Right ventricle myocardium inferior (tissue), 1 donor: ENCODE data around the gene ZNF672. TPM values are rescaled to one million over a fixed set of nuclear protein-coding genes. Genes with fewer than 3 reads are reported as not detected.

Source experiments
- ATAC-seq: fragments of 200-7000 bp; cut with Tn5 transposase; one replicate; pipeline ENCODE4 v1.9.1; 2020; ENCODE audit warnings: mild to moderate bottlenecking, moderate library complexity
- DNase-seq: peaks from one replicate; pipeline ENCODE4 v3.0.0; 2021; ENCODE audit errors: missing footprints
- intact Hi-C: fragments of 100-400 bp; cut with DNase I; formaldehyde crosslinking; loops from one replicate; pipeline ENCODE4 v1.11.0; 2022
- total RNA-seq: library from RNA; stranded (reverse); fragmentation: NEBNext Ultra II Directional; extraction: Animal tissue kit (Norgen Biotek cat#: 25700); gene quantifications from one replicate; pipeline ENCODE4 v1.2.1, GENCODE V29; 2021
- donor health status: DM: no; HTN: yes; CAD: no; lungs with severe emphysema.

The ZNF672 gene
- total RNA-seq, 1 donor from 2014 or later = 40.3 TPM

DNA sequence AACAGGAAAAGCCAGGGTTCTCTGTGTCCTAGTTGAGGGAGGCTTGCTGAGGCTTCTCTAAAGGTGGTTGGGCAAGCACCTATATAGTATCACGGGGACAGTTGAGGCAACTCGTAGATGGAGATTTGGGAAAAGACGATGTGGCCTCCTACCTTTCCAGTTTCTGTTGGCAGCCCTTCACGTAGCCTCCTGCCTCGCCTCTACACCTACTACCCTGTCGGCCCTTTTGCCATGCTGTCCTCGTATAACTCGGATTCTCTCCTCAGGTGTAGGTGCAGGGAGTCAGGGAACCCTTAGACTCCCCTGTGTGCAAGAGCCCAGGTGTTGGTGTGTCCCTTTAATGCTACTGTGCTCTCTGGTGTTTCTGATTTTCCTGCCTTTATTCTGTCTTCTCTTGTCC lies 10.6 kb downstream of the ZNF672 start:
- ATAC-seq (no peak), DNase-seq (no peak)
- intact Hi-C loops = no loop called here

DNA sequence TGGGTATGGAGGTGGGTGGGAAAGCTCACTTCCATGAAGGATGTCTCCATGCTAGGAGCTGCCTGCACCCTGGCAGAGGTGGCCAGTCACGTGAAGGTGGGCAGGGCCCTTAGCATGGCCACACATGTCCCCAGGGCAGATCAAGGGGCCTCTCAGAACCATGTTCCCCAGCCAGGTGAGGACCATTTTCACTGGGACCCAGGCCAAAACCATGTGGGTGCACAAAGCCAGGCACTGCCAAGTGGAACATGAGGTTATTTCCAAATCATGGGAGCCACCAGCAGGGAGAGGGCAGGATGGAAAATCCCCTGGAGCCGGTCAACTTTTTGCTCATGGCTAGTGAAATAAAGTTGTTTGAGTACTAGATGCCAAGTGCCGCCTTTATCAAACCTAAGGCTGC lies 11.1 kb downstream of the ZNF672 start:
- intact Hi-C loops = no loop called here
- DNase-seq (no peak), ATAC-seq (no peak)

DNA sequence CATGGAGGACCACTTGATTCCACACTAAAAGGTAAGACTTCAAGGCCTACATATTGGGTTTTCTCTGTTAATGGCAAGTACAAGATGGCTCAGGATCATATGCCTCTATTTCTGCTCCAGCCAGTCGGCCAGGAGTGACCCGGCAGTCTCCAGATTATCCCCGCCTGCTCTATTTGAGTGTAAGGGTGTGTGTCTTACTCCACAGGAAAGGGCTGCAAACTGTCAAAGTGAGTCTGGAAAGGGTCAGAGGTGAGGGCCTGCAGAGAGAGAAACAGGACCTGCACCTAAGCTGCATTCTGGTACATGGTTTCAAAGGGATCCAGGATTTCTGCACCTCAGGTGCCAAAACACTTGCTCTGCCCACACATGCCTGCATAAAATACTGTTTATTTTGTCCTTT lies 11.6 kb downstream of the ZNF672 start:
- ATAC-seq (no peak), DNase-seq (no peak)
- intact Hi-C loops = no loop called here

DNA sequence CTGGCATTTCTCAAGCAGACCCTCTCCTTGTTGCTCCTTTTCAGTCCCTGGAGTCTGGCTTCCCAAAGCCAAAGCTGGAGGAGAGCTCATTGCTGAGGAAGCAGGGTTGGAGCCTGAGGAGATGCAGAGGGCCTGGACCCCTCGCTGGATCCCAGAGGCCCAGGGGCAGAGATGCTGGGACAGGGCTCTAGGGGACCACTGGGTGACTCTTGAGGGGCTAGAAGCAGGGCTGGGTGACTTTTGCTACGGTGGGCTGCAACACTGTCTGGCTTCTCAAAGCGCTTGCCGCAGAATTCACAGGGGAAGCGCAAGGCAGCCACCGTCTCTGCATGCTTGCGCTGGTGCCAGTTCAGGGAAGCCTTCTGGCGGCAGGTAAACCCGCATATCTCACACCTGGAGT lies 12.1 kb downstream of the ZNF672 start:
- DNase-seq = no peak
- intact Hi-C loops = no loop called here
- no peak for ATAC-seq

DNA sequence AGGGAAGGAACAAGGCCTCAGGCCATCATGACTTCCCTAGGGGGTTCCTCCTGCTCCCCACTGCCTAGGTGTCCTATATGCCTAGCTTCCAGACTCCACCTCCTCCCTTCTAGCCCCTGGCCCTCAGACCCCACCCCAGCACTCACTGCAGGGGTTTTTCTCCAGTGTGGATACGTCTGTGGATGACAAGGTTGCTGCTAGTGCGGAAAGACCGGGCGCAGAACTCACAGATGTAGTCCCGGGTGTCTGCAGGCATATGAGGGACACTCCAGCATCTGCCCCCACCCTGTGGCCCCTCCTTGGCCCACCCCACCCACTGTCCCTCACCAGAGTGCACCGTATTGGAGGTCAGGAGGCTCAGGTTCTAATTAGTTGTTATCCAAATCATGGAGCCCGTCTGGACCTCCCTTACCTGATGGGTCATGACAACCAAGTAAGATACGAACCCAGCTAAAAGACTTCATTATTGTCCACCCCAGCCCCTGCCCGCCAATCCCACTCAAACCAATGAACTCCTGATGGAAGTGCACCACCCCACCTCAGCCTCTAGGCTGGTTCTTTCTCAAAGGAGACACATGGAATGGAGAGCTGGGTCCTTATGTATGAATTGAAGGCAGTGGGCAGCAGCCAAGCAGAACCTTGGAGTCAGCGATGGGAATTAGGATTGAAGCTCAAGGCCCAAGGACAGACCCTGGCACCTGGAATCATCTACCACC lies 12.7 kb downstream of the ZNF672 start:
- no peak for ATAC-seq
- intact Hi-C loops = no loop called here

DNA sequence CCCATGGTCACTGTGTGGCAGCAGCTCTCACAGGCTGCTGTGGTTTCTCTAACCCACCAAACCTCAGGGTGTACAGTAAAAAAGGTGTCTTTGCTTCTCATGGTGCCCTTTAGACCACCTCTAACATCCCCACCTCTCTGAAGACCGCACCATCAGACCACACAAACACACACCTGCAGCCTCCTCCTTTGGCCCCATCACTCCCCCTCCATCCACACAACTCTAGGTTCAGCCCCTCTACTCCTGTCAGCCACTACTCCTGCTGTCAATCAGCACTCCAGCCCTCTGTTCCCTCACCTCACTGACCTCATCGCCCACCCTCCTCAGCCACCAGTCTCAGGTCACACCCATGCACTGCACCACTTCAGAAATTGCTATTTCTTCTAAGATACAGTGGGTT lies 13.4 kb downstream of the ZNF672 start:
- DNase-seq (no peak), ATAC-seq (no peak)
- intact Hi-C loops = no loop called here

More for the DNA sequence above, 12.7 kb downstream of the ZNF672 start:
- DNase-seq = no peak

DNA sequence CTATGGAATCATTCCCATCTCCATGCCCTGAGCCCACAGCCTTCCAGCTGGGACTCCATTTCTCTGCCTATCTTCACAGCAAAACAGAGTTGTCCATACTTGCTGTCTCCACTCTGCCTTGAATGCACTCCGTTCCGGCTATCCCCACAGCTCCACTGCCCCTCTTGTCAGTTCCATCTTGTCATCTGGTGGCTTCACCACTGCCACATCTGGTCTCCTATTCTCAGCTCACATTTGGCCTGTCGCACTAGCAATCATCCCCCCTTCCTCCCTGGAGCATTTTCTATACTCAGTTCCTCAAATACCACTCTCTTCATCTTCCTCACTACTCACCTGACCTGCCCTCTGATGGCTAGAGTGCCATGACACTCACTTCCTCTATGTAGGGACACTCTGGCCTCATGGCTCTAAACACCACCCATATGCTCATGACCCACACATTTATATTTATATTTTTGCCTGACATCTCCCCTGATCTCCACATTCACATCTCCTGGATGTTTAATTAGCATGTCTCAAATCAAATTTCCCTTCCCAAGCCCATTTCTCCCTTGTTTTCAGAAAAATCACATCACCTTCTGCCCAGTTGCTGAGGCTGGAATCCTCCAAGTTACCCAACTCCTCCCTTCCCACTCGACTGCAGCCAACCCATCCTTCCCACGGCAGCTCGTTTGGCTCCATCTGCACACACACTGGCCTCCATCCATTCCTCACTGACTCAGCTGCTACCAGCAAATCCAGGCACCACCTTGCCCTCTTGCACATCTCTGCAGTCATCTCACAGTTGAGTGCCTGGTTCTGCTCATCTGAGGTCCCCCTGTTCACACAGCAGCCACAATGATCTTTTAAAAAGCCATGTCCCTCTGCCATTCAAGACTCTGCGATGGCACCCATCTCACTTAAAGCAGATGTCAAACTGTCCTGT lies 14.7 kb downstream of the ZNF672 start:
- no peak for ATAC-seq
- no peak for DNase-seq
- intact Hi-C loops = no loop called here

DNA sequence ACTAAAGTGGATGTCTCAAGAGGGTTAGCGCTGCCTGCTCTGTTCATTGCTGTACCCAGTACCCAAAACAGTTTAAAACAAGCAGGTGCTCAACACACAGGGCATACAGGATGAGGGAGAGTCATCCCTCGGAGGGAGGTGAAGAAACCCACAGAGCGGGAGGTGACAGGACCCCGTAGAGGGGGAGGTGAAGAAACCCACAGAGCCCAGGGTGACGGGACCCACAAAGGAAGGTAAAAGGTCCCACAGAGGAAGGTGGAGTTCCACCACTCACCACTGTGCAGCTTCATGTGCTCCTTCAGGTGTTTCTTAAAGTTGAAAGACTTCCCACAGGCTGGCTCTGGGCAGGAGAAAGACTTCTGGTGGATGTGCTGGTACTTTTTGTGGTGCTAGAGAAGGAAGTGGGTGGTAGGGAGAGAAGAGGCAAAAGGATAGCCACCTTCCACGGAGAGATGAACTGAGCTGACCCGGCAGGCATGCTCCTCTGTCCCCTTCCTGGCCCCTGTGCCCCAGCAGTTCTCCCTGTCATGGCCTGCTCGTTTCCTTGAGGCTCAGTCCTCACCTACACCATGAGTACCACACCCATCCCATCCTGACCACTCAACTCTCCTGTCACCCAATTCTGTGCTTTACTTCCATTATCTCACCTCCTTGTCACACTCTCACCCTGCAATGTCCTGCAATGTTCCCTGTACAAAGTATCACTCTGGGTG lies 15.8 kb downstream of the ZNF672 start:
- intact Hi-C loops = no loop called here
- DNase-seq (no peak), ATAC-seq (no peak)

DNA sequence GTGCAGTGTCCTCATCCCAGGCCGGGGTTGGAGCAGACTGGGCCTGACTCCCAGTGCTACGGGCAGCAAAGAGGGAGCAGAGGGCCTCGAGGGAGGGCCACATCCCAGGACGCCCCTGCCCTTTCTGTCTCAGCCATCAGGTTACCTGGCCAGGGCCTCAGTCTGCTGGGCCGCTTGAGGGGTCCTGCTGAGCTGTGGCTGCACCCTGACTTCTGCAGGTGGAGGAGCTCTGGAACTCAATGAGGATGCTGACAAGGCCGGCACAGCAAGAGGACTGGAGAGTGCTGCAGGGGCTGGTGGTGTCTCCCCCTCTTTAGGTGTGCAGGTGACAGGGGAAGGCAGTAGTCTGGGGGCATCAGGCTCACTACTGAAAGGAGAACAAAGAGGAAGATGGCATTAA lies 17.6 kb downstream of the ZNF672 start:
- intact Hi-C loops = no loop called here

DNA sequence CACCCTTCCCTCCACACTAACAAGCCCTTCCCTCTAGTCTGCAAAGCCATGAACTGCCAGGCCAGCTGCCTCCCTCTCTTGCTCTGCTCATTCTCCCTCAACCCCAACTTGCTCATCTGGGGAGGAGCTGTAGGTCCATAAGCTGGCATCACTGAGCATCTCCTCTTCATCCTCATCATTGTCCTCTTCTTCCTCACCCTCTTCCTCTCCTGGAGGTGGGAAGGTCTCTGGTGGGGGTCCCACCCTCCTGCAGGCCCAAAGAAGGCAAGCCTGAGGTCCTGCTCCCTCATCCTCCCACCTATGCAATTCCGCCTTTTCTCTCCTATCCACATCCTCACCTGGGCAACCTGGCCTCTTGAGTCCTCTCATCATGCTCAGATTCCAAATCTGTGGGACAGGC lies 18.2 kb downstream of the ZNF672 start:
- ATAC-seq = no peak
- DNase-seq = no peak
- intact Hi-C loops = no loop called here

More for the DNA sequence above, 17.6 kb downstream of the ZNF672 start:
- ATAC-seq = no peak
- DNase-seq = no peak

DNA sequence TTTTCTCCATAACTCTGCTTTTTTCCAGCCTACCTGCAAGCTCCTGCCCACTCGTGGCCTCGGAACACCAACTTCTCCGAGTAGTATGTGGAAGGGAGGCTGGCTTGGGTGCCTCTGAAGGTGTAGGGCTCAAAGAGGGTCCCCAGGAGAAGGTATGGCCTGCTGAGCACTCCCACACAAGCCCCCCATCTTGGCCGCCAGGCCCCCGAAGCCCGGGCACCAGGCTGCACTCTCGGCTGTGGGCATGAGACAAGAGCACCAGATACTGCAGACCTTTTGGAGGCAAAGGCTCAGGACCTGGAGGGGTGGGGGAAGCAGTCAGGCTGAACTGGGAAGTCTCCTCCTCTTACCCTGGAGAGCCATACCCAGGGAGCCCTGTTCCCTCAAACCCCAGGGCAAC lies 19.2 kb downstream of the ZNF672 start:
- intact Hi-C loops = no loop called here
- no peak for ATAC-seq
- no peak for DNase-seq

DNA sequence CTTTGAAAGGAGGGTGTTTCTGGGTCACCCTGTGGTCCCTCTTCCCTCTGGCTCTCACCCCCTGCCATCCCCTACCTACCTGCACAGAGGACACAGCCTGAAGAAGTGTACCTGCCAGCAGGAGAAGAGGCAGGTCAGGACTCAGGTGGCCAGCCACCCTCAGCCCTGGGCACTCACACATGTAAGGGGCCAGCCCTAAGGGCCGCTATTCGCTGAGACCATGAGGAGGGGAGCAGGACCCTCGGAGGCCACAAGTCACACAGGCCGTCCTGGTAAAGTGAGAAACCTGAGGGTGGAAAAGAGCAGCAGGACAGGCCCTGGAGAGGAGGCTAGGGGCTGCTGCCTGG lies 19.7 kb downstream of the ZNF672 start:
- intact Hi-C loops = loop anchor here (1.0 to 2.0 kb wide), 2 partner anchors 19 to 49 kb away; partner anchors contain the start of genes PGBD2 and ZNF672
- ATAC-seq = no peak
- no peak for DNase-seq

DNA sequence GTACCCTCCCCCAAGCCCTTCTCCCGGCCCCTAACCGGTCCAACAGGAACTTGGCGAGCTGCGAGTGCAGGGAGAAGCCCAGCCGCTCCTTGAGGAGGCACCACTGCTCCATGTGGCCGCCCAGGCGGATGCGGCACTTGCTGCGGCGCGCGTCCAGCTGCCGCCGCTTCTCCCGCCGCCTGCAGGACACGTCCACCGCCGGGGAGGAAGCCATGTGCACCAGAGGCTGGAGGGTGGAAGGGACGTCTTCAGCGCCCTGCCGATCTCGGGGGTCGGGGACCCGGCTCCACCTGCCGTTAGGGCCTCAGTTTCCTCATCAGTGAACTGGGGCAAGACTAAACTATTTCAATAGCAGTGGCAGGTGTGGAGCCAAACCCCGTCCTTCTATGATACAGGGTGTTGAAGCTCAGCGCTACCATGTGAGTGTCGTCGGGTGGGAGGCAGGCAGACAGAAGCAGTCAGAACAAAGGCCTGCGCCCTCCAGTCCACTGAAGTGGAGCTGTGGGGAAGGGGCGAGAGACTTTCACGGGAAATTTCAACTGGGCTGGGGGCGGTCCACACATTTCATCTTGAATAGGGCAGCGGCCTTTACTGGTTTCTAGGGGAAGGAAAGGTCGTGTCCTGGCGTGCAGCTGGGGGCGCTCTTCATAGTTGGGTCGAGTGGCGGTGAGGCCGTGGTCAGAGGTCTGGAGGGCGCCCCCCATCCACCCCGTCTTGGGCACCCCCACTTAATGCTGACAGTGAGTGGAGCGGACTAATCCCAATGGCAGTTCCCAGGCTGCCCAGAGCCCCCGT lies 20.3 kb downstream of the ZNF672 start:
- ATAC-seq = peak; percentile 61
- peak; percentile 86 for DNase-seq
- intact Hi-C loops = loop anchor here (1.0 to 2.0 kb wide), 2 partner anchors 20 to 49 kb away; partner anchors contain the start of genes PGBD2 and ZNF672

DNA sequence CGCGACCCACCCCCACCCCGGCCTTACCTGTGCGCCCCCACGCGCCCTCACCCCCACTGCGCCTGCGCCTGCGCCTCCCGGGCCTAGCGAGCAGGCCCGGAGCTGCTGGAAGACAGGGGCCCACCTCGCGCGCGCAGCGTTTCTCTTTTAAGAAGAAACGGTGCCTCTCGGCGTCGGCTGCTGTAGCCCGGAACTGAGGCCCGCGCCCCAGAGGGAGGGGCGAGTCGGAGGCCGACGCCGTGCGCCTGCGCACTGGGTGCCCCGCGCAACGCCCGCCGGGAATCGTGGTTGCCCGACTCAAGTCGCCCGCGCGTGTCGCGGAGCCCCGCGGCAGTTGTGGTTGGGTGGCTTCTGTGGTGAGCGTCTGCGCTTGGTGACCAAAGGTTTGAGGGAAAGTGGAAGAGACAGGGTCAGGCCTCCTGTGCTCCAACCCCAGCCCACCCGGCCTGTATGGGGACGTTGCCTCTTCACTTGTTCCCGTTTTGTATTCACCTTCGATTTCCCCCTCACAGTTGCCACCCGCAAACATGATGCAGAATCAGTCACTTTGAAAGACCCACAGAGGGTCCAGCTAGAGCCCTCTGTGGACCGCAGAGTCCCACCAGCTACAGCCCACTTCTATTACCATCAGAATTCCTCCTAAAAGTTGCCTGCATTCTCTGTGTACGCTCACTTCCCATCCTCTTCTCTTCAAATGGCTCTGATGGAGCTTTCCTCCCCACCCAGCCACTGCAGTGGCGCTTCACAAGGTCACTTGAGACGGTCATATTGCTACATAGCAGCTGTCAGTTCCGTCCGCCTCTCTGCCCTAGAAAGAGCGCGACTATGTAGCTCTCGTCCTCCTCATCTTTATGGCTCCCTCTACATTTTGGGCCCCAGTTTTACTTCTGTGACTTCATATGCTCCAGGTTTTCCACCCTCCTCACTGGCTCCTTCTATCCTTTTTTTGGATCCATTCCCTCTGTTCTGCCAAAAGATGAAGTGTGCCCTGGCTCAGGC lies 21.2 kb downstream of the ZNF672 start, which contains the start of gene ZNF692:
Gene ZNF692, minus strand, starts transcription at position 195 of the 999 bp plus-strand sequence. CDS start 776 bp downstream, outside the sequence.
- ATAC-seq = peak; percentile 93
- DNase-seq = peak; percentile 100
- intact Hi-C loops = loop anchor here (1.0 to 2.0 kb wide), 3 partner anchors 14 to 48 kb away; partner anchors contain the start of genes PGBD2 and ZNF672

DNA sequence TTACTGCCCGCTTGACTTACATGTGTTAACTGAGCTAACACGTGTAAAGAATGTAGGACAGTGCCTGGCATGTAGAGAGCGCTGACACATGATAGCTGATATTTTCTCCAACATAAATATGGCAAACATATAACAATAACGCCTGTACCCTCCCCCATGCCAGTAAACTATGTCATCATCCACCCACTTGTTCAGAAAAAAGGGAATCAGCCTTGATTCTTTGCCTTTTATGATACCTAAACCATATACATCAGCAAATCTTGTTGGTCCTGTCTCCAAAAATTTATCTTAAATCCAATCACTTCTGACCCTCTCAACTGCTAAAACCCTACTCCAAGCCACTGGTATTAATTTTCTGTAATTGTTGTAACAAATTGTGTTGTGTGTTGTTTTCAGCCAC lies 22.0 kb downstream of the ZNF672 start:
- DNase-seq (no peak), ATAC-seq (no peak)
- intact Hi-C loops = no loop called here

DNA sequence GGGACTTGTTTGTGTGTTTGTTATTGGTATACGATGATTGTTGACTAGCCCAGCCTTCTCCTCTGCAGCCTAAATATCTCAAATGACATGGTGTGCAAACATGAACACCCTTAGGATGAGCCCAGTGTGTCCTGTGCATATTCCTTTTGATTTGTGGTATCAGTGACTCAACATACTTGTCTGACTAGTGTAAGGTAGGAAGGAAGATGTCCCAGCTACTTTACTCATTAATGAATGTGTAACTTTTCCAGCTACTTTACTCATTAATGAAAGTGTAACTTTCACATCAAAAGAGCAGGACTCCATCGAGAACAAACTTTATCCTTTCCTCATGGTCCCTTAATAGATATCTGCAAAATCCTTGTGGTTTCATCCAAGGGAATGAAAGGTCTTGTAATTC lies 23.6 kb downstream of the ZNF672 start:
- ATAC-seq (no peak), DNase-seq (no peak)
- intact Hi-C loops = no loop called here

DNA sequence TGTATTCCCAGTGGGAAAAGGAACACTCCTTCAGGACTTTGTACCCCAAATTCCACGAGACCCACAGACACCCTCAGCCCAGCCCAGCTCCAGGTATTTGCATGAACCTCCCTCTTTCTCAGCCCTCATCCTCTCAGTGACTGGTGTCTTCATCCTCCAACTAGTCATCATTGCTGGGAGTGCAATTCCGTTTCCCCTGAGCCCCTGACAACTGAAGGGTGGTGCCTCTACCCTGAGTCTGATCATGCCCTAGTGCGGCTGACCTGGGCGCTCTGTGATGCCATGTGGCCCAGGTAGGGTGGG lies 24.6 kb downstream of the ZNF672 start:
- intact Hi-C loops = no loop called here
- ATAC-seq = no peak

More for the DNA sequence above, 24.6 kb downstream of the ZNF672 start:
- DNase-seq = no peak
